IMR-90 (cell line): ENCODE measurements around the gene GTPBP6. TPM values are rescaled to one million over a fixed set of nuclear protein-coding genes. Genes with fewer than 3 reads are reported as not detected.

Experiments
- ATAC-seq: fragments of 200-7000 bp; cut with Tn5 transposase; 2 replicates; pipeline ENCODE4 v1.9.1; 2020; ENCODE audit warnings: low read depth, mild to moderate bottlenecking, moderate library complexity
- BruUV-seq: library from RNA; stranded (reverse); fragments of 400-500 nt; replicated peaks from 2 replicates; lab custom pipeline; 2021; lab: Mats Ljungman, UMichigan
- CTCF ChIA-PET: fragments of 300-600 bp; formaldehyde crosslinking; extraction: SDS; loops from one replicate; lab custom pipeline; 2021; ENCODE audit warnings: antibody characterized with exemption; lab: Yijun Ruan, JAX
- POLR2A ChIA-PET: fragments of 300-600 bp; sonication (Branson Sonifier 250); formaldehyde crosslinking; loops from one replicate; lab custom pipeline; 2022; ENCODE audit warnings: antibody characterized with exemption; ENCODE audit not compliant: unreplicated experiment; lab: Charles Lee
- DNase-seq: peaks from one replicate; pipeline ENCODE4 v3.0.0; 2013
- H2AFZ ChIP-seq: replicated peaks from 2 replicates; pipeline ENCODE3; 2013; ENCODE audit warnings: low read length, mild to moderate bottlenecking; ENCODE audit not compliant: poor library complexity
- H2AK5ac ChIP-seq: 2 replicates; pipeline ENCODE4 v1.6.1; 2013; ENCODE audit warnings: low read depth, low read length, inconsistent platforms
- H2AK9ac ChIP-seq: replicated peaks from 2 replicates; pipeline ENCODE3; 2013; ENCODE audit warnings: mild to moderate bottlenecking, low read depth, low read length, moderate library complexity; ENCODE audit not compliant: poor library complexity
- H2BK120ac ChIP-seq: 2 replicates; pipeline ENCODE4 v1.6.1; 2013; ENCODE audit warnings: low read depth, low read length, inconsistent platforms
- H2BK15ac ChIP-seq: 3 replicates; pipeline ENCODE4 v1.6.1; 2013; ENCODE audit warnings: low read depth, low read length, inconsistent platforms
- H2BK20ac ChIP-seq: 2 replicates; pipeline ENCODE4 v1.6.1; 2013; ENCODE audit warnings: low read depth, mild to moderate bottlenecking, inconsistent platforms, low read length, moderate library complexity
- H2BK5ac ChIP-seq: 2 replicates; pipeline ENCODE4 v1.6.1; 2013; ENCODE audit warnings: mild to moderate bottlenecking, low read depth, low read length, inconsistent platforms; ENCODE audit not compliant: poor library complexity, severe bottlenecking
- H3K14ac ChIP-seq: replicated peaks from 2 replicates; pipeline ENCODE4 v1.6.1; 2013; ENCODE audit warnings: low read depth, low read length, inconsistent platforms
- H3K18ac ChIP-seq: 2 replicates; pipeline ENCODE4 v1.6.1; 2013; ENCODE audit warnings: low read depth, low read length, control low read depth
- H3K23ac ChIP-seq: 2 replicates; pipeline ENCODE4 v1.6.1; 2013; ENCODE audit warnings: low read depth, low read length, inconsistent platforms
- H3K27ac ChIP-seq: 2 replicates; pipeline ENCODE4 v1.5.1; 2013; ENCODE audit warnings: mild to moderate bottlenecking, control low read depth, low read length; ENCODE audit not compliant: insufficient read depth
- H3K27me3 ChIP-seq: 2 replicates; pipeline ENCODE4 v1.6.1; 2013; ENCODE audit warnings: low read length; ENCODE audit not compliant: control insufficient read depth, insufficient read depth
- H3K36me3 ChIP-seq: 2 replicates; pipeline ENCODE4 v1.6.1; 2013; ENCODE audit warnings: low read length, mixed read lengths; ENCODE audit not compliant: control insufficient read depth, insufficient read depth
- H3K4ac ChIP-seq: 2 replicates; pipeline ENCODE4 v1.6.1; 2013; ENCODE audit warnings: low read depth, low read length, inconsistent platforms
- H3K4me1 ChIP-seq: 2 replicates; pipeline ENCODE4 v1.6.1; 2013; ENCODE audit warnings: low read length, mixed read lengths; ENCODE audit not compliant: control insufficient read depth, insufficient read depth
- H3K4me2 ChIP-seq: 2 replicates; pipeline ENCODE4 v1.6.1; 2013; ENCODE audit warnings: low read depth, mild to moderate bottlenecking, control low read depth, low read length, moderate library complexity
- H3K4me3 ChIP-seq: 2 replicates; pipeline ENCODE4 v1.5.1; 2013; ENCODE audit warnings: low read depth, mild to moderate bottlenecking, control low read depth, low read length, moderate library complexity; ENCODE audit not compliant: insufficient read depth
- H3K56ac ChIP-seq: 2 replicates; pipeline ENCODE4 v1.6.1; 2013; ENCODE audit warnings: low read length, inconsistent platforms; ENCODE audit not compliant: insufficient read depth; ENCODE audit errors: extremely low read depth
- H3K79me1 ChIP-seq, 2 experiments: 2 replicates each; pipeline ENCODE4 v1.6.1; 2013; ENCODE audit warnings: low read length in 2 of 2, inconsistent platforms in 1 of 2, low read depth in 1 of 2
- H3K9ac ChIP-seq: 2 replicates; pipeline ENCODE4 v1.6.1; 2013; ENCODE audit warnings: low read depth, low read length, control low read depth
- H3K9me1 ChIP-seq: 2 replicates; pipeline ENCODE4 v1.6.1; 2013; ENCODE audit warnings: low read length, inconsistent platforms; ENCODE audit not compliant: insufficient read depth
- H3K9me3 ChIP-seq: 2 replicates; pipeline ENCODE4 v1.6.1; 2013; ENCODE audit warnings: low read length; ENCODE audit not compliant: control insufficient read depth, insufficient read depth
- H4K20me1 ChIP-seq: 2 replicates; pipeline ENCODE4 v1.6.1; 2013; ENCODE audit warnings: low read length, inconsistent platforms; ENCODE audit not compliant: insufficient read depth
- H4K5ac ChIP-seq: 2 replicates; pipeline ENCODE4 v1.6.1; 2013; ENCODE audit warnings: mild to moderate bottlenecking, low read depth, low read length, control low read depth
- H4K8ac ChIP-seq, 2 experiments: 2 replicates each; pipeline ENCODE4 v1.6.1; 2013; ENCODE audit warnings: low read depth in 2 of 2, low read length in 2 of 2, control low read depth in 1 of 2, inconsistent platforms in 1 of 2
- H4K91ac ChIP-seq: 2 replicates; pipeline ENCODE4 v1.6.1; 2013; ENCODE audit warnings: low read depth, low read length, inconsistent platforms; ENCODE audit not compliant: insufficient read depth
- MXI1 ChIP-seq: IDR thresholded peaks from 2 replicates; pipeline ENCODE4 v1.6.1; 2012; ENCODE audit warnings: low read depth, mild to moderate bottlenecking, low read length, moderate library complexity, borderline replicate concordance
- WGBS, 2 experiments: methylation state at CpG; one replicate each; pipeline versions ENCODE4 v1.1.5 to v1.1.7; 2013; ENCODE audit warnings: missing lambda C conversion rate in 2 of 2; ENCODE audit not compliant: insufficient read length in 1 of 2; ENCODE audit errors: extremely low coverage in 2 of 2; 5-methylcytosine and 5-hydroxymethylcytosine counted together
- dilution Hi-C: fragments of 300-500 bp; cut with HindIII; formaldehyde crosslinking; loops from one replicate; pipeline ENCODE4 v1.14.3; 2018; ENCODE audit warnings: low sequenced_read_pairs; ENCODE audit not compliant: unreplicated experiment
- in situ Hi-C: fragments of 300-500 bp; cut with MboI; formaldehyde crosslinking; loops from 3 replicates; pipeline ENCODE4 v1.14.3; 2019; ENCODE audit warnings: low sequenced_read_pairs, inconsistent platforms, mixed read lengths
- intact Hi-C: fragments of 100-400 bp; cut with micrococcal nuclease; formaldehyde crosslinking; loops from 2 replicates; pipeline ENCODE4 v1.10.0; 2022
- polyA plus RNA-seq, 3 experiments: library from polyadenylated mRNA; depleted of rRNA; stranded (reverse); fragments of >200 nt; gene quantifications; 2 replicates each; pipeline ENCODE4 v1.2.3, GENCODE V29; 2012; ENCODE audit warnings: low replicate concordance in 1 of 3
- total RNA-seq: library from RNA; depleted of rRNA; stranded (reverse); fragments of >200 nt; gene quantifications from 2 replicates; pipeline ENCODE4 v1.2.3, GENCODE V29; 2012

Gene GTPBP6
- total and polyA plus RNA-seq, 2 of the 4 experiments (the other 2 are of a cell fraction) = 24.0 to 31.6 TPM

DNA sequence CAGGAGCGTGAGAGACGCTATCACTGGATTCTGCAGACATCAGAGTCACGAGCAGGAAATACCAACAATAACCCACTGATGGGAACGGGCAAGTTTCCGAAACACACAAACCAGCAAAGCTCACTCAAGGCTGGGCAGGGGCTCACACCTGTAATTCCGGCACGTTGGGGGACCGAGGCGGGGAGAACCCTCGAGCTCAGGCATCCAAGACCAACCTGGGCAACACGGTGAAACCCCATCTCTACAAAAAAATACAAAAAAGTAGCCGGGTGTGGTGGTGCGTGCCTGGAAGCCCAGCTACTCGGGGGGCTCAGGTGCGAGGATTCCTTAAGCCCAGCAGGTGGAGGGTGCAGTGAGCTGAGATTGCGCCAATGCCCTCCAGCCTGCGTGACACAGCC is 17.2 kb upstream of the GTPBP6 start:
- H3K4me1 ChIP-seq = peaks cover 3% of the 10 kb centered on the region
- no peak overlapping the region for H3K18ac ChIP-seq
- H2BK15ac ChIP-seq = no peak overlapping the region
- no peaks in the 10 kb centered on the region for H3K27me3 ChIP-seq
- H3K9ac ChIP-seq = no peak overlapping the region
- H3K9me3 ChIP-seq = peaks cover 3% of the 10 kb centered on the region; the same call in 1 of the 2 replicates
- no peak overlapping the region for H4K91ac ChIP-seq
- H2BK20ac ChIP-seq = no peak overlapping the region
- no peak overlapping the region for H2AK9ac ChIP-seq
- H4K20me1 ChIP-seq = no peaks in the 10 kb centered on the region; the same call in 1 of the 2 replicates
- intact Hi-C loops (no loop called here), dilution Hi-C loops (no loop called here), in situ Hi-C loops (no loop called here)
- H2AK5ac ChIP-seq = no peak overlapping the region
- H3K4me3 ChIP-seq = no peak overlapping the region
- WGBS, 2 experiments = 100% methylated on average over 2 of the region's 17 CpGs; no CpG with 5 or more reads in 1 of the 2 experiments
- H3K14ac ChIP-seq = no peak overlapping the region
- no peak overlapping the region for H2BK120ac ChIP-seq
- no peak overlapping the region for H3K27ac ChIP-seq
- H4K8ac ChIP-seq = no peak overlapping the region
- H2BK5ac ChIP-seq = no peak overlapping the region
- no peak for TF ChIP-seq MXI1
- peaks cover 23% of the 10 kb centered on the region; the same call in 1 of the 2 replicates for H3K36me3 ChIP-seq
- no peak for ATAC-seq
- H3K56ac ChIP-seq = no peak overlapping the region
- no peak overlapping the region for H3K23ac ChIP-seq
- no peak for DNase-seq
- no peak overlapping the region for H3K4me2 ChIP-seq
- POLR2A ChIA-PET = no interaction called here
- H3K9me1 ChIP-seq = no peaks in the 10 kb centered on the region
- no peak overlapping the region for H4K5ac ChIP-seq
- H3K4ac ChIP-seq = no peak overlapping the region
- H2AFZ ChIP-seq = no peak overlapping the region
- BruUV-seq = no TSS peak
- CTCF ChIA-PET = no interaction called here
- H3K79me1 ChIP-seq = no peaks in the 10 kb centered on the region
